ENCODE results near the gene PDCD6IP.
"Not testable (repeated sequence)": the region's sequence is repeated elsewhere in the genome, so short reads cannot be mapped to it uniquely, and the experiment has no call there.

The PDCD6IP gene, protein sequence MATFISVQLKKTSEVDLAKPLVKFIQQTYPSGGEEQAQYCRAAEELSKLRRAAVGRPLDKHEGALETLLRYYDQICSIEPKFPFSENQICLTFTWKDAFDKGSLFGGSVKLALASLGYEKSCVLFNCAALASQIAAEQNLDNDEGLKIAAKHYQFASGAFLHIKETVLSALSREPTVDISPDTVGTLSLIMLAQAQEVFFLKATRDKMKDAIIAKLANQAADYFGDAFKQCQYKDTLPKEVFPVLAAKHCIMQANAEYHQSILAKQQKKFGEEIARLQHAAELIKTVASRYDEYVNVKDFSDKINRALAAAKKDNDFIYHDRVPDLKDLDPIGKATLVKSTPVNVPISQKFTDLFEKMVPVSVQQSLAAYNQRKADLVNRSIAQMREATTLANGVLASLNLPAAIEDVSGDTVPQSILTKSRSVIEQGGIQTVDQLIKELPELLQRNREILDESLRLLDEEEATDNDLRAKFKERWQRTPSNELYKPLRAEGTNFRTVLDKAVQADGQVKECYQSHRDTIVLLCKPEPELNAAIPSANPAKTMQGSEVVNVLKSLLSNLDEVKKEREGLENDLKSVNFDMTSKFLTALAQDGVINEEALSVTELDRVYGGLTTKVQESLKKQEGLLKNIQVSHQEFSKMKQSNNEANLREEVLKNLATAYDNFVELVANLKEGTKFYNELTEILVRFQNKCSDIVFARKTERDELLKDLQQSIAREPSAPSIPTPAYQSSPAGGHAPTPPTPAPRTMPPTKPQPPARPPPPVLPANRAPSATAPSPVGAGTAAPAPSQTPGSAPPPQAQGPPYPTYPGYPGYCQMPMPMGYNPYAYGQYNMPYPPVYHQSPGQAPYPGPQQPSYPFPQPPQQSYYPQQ

DNA sequence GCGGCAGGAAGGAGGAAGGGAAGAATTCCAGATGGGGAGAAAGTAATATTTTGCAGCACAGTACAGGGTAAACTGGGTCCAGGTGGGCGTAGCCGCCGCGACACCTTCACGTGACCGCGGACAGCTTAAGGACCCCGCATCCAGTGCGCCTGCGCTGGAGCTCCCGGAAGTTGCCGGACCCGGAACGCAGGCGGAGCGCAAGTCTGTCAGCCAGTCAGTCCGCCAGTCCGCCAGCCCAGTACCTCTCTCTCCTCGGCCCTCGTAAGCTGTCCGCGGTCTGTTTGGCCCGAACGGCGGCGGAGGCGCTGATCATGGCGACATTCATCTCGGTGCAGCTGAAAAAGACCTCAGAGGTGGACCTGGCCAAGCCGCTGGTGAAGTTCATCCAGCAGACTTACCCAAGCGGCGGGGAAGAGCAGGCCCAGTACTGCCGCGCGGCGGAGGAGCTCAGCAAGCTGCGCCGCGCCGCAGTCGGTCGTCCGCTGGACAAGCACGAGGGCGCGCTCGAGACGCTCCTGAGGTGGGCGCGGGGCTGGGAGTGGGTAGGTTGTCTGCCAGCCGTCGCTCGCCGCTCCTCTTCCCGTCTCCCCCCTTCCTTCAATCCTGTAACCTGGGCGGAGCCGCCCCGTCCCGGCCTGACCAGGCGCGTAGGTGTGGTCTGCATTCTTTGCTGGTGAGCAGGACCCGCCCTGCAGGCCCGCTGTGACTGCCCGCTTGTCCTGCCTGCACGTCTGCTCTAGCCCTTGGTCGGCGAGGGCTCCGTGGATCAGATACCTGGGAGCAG, at the start of gene PDCD6IP:
Gene PDCD6IP (plus strand): TSS at position 213 of the 784 bp plus-strand sequence. CDS start 99 bp downstream, at position 312.
- DNase-seq (ENCODE audit: low read depth, low spot score) = peak; percentile 74

- DNase-seq (ENCODE audit: low read depth, low spot score) = no peak
Measured at GRCh38 chr3:33749546-33750210, 48.8 kb upstream of the PDCD6IP start.

GRCh38 chr3:33750211-33750548, 48.2 kb upstream of the PDCD6IP start:
- DNase-seq (ENCODE audit: low read depth, low spot score) = no peak

- DNase-seq (ENCODE audit: low read depth, low spot score) = no peak
Measured at GRCh38 chr3:33751336-33751735, 47.1 kb upstream of the PDCD6IP start.

DNA sequence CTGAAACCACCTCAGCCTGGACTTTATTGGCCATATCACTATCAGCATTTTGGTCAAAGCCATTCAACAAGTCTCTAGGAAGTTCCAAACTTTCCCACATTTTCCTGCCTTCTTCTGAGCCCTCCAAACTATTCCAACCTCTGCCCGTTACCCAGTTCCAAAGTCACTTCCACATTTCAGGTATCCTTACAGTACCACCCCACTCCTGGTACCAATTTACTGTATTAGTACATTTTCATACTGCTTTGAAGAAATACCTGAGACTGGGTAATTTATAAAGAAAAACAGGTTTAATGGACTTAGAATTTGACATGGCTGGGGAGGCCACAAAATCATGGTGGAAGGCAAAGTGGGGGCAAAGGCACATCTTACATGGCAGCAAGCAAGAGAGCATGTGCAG, 44.0 kb upstream of the PDCD6IP start:
- not testable (repeated sequence) for DNase-seq (ENCODE audit: low read depth, low spot score)

DNA sequence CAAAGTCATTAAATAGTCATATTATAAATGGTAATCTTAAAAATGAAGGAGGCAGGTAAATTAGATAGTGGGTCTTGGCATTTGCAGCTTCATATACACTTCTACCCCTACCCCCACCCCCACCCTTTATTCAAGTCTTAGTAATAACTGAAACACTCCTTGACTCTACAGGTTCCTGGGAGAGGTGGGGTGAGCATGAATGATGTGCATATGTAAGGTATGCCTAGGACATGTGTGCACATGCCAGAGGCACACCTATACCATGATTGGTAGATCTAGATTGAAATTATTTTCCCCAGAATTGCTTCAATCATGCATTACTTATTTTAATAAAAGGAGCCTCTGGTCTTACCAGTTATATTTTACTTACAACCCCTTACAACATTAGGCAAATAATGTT, 40.1 kb upstream of the PDCD6IP start:
- DNase-seq (ENCODE audit: low read depth, low spot score) = no peak

DNA sequence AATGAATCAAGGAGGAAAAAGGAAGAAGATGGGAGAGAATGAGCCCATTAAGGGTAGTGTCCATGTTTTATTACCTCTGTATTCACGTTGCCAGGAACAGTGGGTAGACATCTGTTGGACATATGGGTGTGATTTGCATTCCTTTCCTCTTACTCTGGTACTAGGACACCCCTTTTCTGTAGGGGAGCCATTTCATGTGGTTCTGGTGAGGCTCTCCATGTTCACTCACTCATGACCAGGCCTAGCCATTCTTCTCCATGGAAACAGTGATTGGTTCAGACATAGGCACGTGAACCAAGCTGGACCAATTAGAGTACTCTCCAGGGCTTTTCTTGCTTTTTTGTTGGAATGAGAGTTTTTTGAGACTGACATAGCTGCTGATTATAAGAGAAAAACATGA, 39.6 kb upstream of the PDCD6IP start:
- DNase-seq (ENCODE audit: low read depth, low spot score) = no peak

DNA sequence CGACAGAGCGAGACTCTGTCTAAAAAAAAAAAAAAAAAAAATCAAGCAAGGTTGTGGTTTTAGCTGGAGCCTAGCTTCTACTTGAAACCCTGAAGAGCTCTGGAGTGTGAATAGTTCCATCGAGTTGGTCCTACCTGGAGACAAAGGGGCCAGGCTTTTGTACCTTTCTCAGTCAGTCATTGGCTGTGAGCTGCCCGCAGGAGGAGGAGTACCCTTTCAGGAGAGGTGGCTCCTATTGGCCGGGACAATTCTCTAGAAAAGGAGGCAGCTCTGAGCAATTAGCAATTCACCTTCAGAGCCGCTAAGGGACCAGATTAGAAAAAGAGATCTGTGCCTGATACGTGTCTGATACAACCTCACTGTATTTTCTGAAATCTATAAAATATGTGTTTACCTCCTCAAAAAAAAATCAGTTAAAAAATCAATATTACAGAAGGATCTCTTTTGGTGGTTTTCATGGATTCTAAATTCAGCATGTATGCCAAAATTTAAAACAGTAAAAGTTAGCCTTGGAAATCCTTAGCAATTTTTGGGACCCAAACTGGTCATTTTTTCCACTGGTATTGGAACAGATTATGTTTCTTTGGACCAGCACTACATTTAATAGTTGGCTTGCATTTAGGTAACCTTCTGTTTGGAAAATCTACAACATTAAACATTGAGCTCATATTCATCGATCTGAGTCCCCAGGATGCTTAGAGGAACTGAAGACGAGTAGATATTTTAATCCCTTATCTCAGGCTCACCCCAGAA, 29.7 kb upstream of the PDCD6IP start:
- no peak for DNase-seq (ENCODE audit: low read depth, low spot score)

DNA sequence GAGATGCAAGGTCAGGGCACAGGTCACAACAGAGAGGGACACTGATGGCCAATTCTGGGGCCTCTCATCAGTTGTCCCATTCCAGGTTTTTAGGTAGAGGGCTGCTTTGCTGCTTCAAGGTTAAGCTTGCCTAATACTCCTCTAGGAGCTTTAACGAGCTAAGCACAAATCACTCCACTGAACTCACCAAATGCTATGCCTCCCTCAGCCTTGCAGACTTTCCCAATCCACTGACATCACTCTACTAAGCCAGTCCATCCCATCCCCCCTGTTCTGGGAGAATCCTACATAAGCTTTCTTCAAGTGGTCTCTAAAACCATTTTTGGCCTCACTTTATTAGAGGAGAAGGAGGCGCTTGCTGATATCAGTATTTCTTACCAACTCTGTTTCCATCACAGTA, 24.8 kb upstream of the PDCD6IP start:
- no peak for DNase-seq (ENCODE audit: low read depth, low spot score)

GRCh38 chr3:33775363-33775762, 23.1 kb upstream of the PDCD6IP start:
- no peak for DNase-seq (ENCODE audit: low read depth, low spot score)

DNA sequence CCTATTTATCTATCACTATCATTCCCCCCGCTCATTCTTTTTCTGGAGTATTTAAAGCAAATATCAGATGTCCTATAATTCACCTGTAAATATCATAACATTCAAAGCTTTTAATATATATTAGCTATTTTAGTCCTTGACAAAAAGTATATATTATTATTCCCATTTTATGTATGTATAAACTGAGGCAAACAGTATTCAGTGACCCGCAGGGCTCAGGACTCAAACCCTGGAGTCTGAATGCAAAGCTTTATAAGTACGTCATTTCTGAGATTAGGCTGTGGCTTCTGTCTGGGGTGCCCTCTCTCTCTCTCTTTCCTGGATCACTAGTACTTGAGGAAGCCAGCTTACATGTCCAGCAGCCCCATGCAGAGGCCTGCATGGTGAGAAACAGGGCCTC, 20.4 kb upstream of the PDCD6IP start:
- DNase-seq (ENCODE audit: low read depth, low spot score) = no peak

- DNase-seq (ENCODE audit: low read depth, low spot score) = no peak
Measured at GRCh38 chr3:33779751-33780150, 18.7 kb upstream of the PDCD6IP start.

GRCh38 chr3:33781413-33781812, 17.0 kb upstream of the PDCD6IP start:
- not testable (repeated sequence) for DNase-seq (ENCODE audit: low read depth, low spot score)

DNA sequence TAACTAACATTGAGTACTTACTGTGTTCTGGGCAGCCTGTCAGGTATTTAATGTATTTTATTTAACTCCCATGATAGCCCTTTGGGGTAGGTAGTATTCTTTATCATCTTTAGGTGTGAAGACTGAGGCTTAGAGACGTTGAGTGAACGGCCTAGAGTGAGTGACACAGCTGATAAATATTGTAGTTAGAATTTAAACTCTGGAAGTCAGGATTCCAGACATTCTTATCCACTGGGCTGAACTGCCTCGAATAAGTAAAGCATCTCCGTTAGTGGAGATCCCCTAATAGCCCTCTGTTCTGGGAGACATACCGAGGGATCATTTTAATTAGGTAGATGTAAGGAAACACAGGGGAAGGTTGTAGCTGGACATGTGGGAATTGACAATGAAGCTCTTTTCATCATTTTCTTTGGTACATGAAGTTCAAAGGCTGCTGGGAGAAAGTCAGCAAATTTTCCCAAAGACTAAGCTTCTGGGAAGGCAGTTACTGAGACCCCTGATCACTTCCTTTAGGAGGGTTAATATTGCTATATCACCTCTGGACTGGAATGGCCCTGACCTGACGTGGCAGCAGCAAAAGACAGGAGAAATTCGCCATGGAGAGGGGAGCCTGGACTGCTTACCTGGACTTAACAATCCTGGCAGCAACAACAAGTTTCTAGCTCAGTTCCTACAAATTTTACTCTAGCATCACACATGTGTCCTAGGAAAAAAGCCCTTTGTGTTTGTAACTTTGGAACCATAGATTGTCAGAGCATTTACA, 11.7 kb upstream of the PDCD6IP start:
- DNase-seq (ENCODE audit: low read depth, low spot score) = no peak

- no peak for DNase-seq (ENCODE audit: low read depth, low spot score)
Measured at GRCh38 chr3:33787328-33788009, 11.0 kb upstream of the PDCD6IP start.

- DNase-seq (ENCODE audit: low read depth, low spot score) = no peak
Measured at GRCh38 chr3:33789183-33789954, 9.1 kb upstream of the PDCD6IP start.

GRCh38 chr3:33790091-33790490, 8.3 kb upstream of the PDCD6IP start:
- no peak for DNase-seq (ENCODE audit: low read depth, low spot score)

GRCh38 chr3:33791477-33792166, 6.8 kb upstream of the PDCD6IP start:
- no peak for DNase-seq (ENCODE audit: low read depth, low spot score)
